Liver (tissue), 3 donors: Measurements from ENCODE around the gene NIPBL.

Experiments used
- TF ChIP-seq, protein P1 (sequence below): IDR thresholded peaks from 2 replicates; pipeline ENCODE4 v1.6.1; 2016; ENCODE audit warnings: antibody characterized with exemption
- TF ChIP-seq, protein P2 (sequence below): IDR thresholded peaks from 2 replicates; pipeline ENCODE4 v1.6.1; 2016; ENCODE audit warnings: antibody characterized with exemption
- TF ChIP-seq, protein P3 (sequence below): fragments of 150-350 bp; IDR thresholded peaks from 2 replicates; pipeline ENCODE4 v1.5.1; 2017; ENCODE audit warnings: improper control_type of control experiment, low read depth, low read length; ENCODE audit not compliant: missing input control
- donor health status: healthy.
- donor health status: healthy.

DNA sequence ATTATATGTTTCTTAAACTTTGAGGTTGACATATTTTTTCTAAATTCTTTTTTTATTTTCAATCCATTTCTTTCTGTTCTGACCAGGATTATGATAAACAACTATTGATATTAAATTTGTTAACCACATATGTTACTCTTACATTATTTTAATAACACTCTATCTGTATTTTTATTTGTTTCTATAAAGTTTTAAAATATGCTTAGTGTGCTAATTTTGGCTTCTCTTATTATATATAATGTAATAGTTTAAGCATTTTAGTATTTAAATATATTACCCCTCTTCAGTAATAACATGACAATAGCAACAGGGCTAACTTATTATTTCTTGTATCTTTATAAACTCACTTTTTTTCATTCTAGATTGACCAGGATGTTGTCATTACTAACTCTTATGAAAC, 137.8 kb downstream of the NIPBL start:
- TF ChIP-seq, protein P1, sequence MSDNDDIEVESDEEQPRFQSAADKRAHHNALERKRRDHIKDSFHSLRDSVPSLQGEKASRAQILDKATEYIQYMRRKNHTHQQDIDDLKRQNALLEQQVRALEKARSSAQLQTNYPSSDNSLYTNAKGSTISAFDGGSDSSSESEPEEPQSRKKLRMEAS: no peak
- TF ChIP-seq, protein P2, sequence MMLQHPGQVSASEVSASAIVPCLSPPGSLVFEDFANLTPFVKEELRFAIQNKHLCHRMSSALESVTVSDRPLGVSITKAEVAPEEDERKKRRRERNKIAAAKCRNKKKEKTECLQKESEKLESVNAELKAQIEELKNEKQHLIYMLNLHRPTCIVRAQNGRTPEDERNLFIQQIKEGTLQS: no peak
- TF ChIP-seq, protein P3, sequence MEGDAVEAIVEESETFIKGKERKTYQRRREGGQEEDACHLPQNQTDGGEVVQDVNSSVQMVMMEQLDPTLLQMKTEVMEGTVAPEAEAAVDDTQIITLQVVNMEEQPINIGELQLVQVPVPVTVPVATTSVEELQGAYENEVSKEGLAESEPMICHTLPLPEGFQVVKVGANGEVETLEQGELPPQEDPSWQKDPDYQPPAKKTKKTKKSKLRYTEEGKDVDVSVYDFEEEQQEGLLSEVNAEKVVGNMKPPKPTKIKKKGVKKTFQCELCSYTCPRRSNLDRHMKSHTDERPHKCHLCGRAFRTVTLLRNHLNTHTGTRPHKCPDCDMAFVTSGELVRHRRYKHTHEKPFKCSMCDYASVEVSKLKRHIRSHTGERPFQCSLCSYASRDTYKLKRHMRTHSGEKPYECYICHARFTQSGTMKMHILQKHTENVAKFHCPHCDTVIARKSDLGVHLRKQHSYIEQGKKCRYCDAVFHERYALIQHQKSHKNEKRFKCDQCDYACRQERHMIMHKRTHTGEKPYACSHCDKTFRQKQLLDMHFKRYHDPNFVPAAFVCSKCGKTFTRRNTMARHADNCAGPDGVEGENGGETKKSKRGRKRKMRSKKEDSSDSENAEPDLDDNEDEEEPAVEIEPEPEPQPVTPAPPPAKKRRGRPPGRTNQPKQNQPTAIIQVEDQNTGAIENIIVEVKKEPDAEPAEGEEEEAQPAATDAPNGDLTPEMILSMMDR: no peak
